ENCODE results near the gene ARSG.

ARSG gene

DNA sequence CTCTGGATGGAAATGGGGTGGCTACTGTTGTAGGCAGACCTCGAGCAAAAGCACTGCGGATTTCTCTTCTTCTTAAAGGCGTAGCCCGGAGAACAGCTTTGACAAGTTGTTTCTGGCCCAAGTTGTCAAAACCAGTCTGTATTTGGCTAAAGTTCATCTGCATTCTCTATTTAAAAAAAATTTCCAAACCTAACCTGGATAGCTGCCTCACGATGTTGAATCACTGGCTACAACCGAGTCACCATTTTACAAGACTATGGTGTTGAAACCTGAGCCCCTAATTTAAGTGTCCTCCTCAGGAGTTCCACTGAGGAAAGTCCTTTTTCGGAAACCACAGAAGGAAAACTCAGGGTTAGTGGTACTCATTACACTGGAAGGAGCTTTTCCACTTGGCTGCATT lies 1.8 kb upstream of the ARSG start:
- 0 out of 2 replicates have a peak, but pooled peaks have one; percentile 2 for TF ChIP-seq POLR2AphosphoS5 (IDR thresholded peaks at IDR 0.05; ENCODE audit: low read depth, low read length)
- no peak for TF ChIP-seq TAF1 (IDR thresholded peaks at IDR 0.05; ENCODE audit: borderline replicate concordance, low read depth, low read length)
- no peak for TF ChIP-seq POLR2A (IDR thresholded peaks at IDR 0.05; ENCODE audit: low read depth, low read length)
- FAIRE-seq (no peak), DNase-seq (ENCODE audit: insufficient read length) (no peak)

DNA sequence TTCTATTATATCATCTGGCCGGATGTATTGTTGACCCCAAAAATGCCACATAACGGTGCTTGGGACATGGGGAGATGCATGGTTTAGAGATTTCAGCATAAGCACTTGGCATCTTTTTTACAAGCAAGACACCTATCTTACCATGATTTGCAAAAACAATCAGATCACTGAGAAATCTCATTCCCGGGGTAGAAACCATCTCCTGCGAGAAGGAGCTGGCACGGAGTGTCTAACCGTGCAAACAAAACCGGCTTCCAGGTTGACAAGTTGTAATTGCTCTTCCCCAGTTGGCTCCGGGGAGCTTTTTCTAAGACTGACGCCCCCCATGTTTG lies 1.4 kb upstream of the ARSG start:
- no peak for TF ChIP-seq TAF1 (IDR thresholded peaks at IDR 0.05; ENCODE audit: borderline replicate concordance, low read depth, low read length)
- TF ChIP-seq POLR2AphosphoS5 (IDR thresholded peaks at IDR 0.05; ENCODE audit: low read depth, low read length): no peak
- no peak for TF ChIP-seq POLR2A (IDR thresholded peaks at IDR 0.05; ENCODE audit: low read depth, low read length)
- no peak for DNase-seq (ENCODE audit: insufficient read length)
- FAIRE-seq: no peak

DNA sequence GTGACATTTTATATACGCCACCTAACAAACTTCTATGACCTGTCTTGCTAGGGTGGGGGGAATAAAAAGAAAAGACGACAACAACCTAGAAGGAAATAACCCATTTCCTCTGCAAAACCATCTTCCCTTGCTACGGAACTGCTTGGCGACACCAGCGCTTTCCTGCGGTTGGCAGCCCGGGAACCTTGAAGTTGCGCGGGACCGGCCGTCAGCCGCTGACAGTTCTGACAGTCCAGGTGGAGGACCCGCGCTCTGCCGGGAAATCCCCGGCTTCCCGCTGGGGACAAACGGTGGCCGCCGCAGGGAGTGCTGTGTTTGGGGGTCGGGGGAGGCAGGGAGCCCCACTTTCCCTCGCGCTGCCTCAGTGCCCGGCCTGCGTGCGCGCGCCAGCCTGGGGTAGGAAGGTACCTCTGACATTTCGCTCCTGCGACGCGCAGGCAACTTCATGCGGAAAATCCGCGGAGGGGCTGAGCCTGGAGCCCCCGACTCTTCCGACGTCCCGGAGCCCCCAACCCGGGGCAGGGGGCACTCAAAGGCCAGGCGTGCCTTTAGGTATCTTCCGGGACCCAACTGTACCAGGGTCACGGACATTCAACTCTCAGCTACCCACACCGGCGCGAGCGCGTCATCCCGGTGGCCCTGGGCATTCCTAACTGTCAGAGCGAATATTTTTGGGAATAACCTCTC lies 884 bp upstream of the ARSG start:
- DNase-seq (ENCODE audit: insufficient read length) (peak; percentile 26), FAIRE-seq (no peak)
- TF ChIP-seq TAF1 (IDR thresholded peaks at IDR 0.05; ENCODE audit: borderline replicate concordance, low read depth, low read length) (0 out of 2 replicates have a peak, but pooled peaks have one; percentile 27), POLR2A (IDR thresholded peaks at IDR 0.05; ENCODE audit: low read depth, low read length) (no peak; the same call in none of the 2 replicates), POLR2AphosphoS5 (IDR thresholded peaks at IDR 0.05; ENCODE audit: low read depth, low read length) (peak; percentile 70)

DNA sequence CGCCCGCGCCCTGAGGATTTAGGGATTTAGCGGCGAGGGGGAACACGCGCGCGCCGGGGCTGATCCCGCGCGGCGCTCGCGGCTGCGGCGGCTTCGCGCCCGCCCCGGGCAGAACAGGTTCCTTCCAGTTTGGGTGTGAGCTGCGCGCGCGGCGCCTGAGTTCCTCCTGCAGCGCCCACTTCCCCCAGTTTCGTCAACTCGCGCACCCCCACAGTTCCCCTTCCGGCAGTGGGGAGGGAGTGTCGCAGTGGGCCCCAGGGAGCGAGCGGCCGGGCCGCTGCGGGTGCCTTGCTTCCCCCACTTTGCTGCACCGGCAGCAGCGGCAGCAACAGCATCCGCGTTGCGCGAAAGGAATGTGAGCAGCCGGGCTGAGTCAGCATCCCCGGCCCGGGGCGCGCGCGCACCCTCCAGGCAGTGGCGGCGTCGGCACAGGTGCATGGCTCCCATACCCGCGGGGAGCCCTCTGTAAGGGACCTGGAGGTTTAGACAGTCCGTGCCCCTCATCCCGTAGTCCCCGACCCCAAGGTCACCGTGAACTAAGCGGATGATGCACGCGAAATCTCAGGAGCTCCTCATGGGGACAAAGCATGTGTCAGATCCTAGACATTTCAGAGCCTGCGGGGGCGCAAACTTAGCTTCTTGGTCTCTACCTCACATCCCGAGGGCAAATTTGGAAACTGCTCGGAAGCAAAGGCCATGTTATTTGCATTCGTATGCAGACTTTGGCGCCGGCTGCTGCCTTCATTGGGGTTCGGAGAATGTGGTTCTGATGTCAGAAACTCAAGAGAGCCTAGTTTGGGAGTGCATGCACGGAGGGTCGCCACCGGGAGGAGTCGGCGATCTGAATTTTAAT lies 767 bp downstream of the ARSG start:
- FAIRE-seq: peak; percentile 87
- DNase-seq (ENCODE audit: insufficient read length): peak; percentile 84
- TF ChIP-seq POLR2AphosphoS5 (IDR thresholded peaks at IDR 0.05; ENCODE audit: low read depth, low read length): peak; percentile 72; the same call in 1 of the 2 replicates
- peak; percentile 80; the same call in 1 of the 2 replicates for TF ChIP-seq TAF1 (IDR thresholded peaks at IDR 0.05; ENCODE audit: borderline replicate concordance, low read depth, low read length)
- peak; percentile 88 for TF ChIP-seq POLR2A (IDR thresholded peaks at IDR 0.05; ENCODE audit: low read depth, low read length)

DNA sequence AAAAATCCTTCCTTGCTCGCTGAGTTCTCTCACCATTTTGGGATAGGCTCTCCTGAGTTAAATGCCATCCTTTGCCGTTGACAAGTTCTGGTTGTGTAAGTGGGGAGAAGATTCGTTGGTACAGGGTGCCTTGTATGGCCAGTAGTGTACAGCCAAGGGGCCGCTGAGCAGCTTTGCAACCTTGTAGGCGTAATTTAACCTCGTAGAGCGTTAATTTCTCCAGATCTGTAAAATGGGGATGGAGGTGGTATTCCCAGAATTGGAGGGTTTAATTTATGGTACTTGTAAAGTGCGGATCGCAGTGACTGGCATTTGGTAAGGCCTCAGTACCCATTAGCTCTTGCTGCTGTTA lies 1.4 kb downstream of the ARSG start:
- TF ChIP-seq POLR2AphosphoS5 (IDR thresholded peaks at IDR 0.05; ENCODE audit: low read depth, low read length) (no peak), TAF1 (IDR thresholded peaks at IDR 0.05; ENCODE audit: borderline replicate concordance, low read depth, low read length) (no peak), POLR2A (IDR thresholded peaks at IDR 0.05; ENCODE audit: low read depth, low read length) (no peak)
- DNase-seq (ENCODE audit: insufficient read length) (no peak), FAIRE-seq (no peak)

GRCh38 chr17:68293490-68294195 lies 2.3 kb downstream of the ARSG start:
- TF ChIP-seq TAF1 (IDR thresholded peaks at IDR 0.05; ENCODE audit: borderline replicate concordance, low read depth, low read length): no peak
- TF ChIP-seq POLR2AphosphoS5 (IDR thresholded peaks at IDR 0.05; ENCODE audit: low read depth, low read length): no peak
- DNase-seq (ENCODE audit: insufficient read length) (no peak), FAIRE-seq (no peak)

GRCh38 chr17:68294196-68294555 lies 2.9 kb downstream of the ARSG start:
- FAIRE-seq: no peak
- TF ChIP-seq TAF1 (IDR thresholded peaks at IDR 0.05; ENCODE audit: borderline replicate concordance, low read depth, low read length) (no peak), POLR2AphosphoS5 (IDR thresholded peaks at IDR 0.05; ENCODE audit: low read depth, low read length) (no peak), POLR2A (IDR thresholded peaks at IDR 0.05; ENCODE audit: low read depth, low read length) (no peak)
- no peak for DNase-seq (ENCODE audit: insufficient read length)

- TF ChIP-seq POLR2A (IDR thresholded peaks at IDR 0.05; ENCODE audit: low read depth, low read length) (no peak), POLR2AphosphoS5 (IDR thresholded peaks at IDR 0.05; ENCODE audit: low read depth, low read length) (no peak), TAF1 (IDR thresholded peaks at IDR 0.05; ENCODE audit: borderline replicate concordance, low read depth, low read length) (no peak)
- FAIRE-seq: no peak
- no peak for DNase-seq (ENCODE audit: insufficient read length)
Observed at GRCh38 chr17:68294617-68295016, 3.3 kb downstream of the ARSG start.

GRCh38 chr17:68295086-68295485 lies 3.8 kb downstream of the ARSG start:
- FAIRE-seq (no peak), DNase-seq (ENCODE audit: insufficient read length) (no peak)
- no peak for TF ChIP-seq POLR2AphosphoS5 (IDR thresholded peaks at IDR 0.05; ENCODE audit: low read depth, low read length)
- TF ChIP-seq TAF1 (IDR thresholded peaks at IDR 0.05; ENCODE audit: borderline replicate concordance, low read depth, low read length): no peak
- TF ChIP-seq POLR2A (IDR thresholded peaks at IDR 0.05; ENCODE audit: low read depth, low read length): no peak

GRCh38 chr17:68296217-68297191 lies 5.2 kb downstream of the ARSG start:
- FAIRE-seq: no peak
- TF ChIP-seq POLR2A (IDR thresholded peaks at IDR 0.05; ENCODE audit: low read depth, low read length) (no peak), POLR2AphosphoS5 (IDR thresholded peaks at IDR 0.05; ENCODE audit: low read depth, low read length) (no peak), TAF1 (IDR thresholded peaks at IDR 0.05; ENCODE audit: borderline replicate concordance, low read depth, low read length) (no peak)
- DNase-seq (ENCODE audit: insufficient read length): no peak
